Posterior vena cava (tissue), 2 donors: ENCODE measurements around the gene FERMT3. TPM values are rescaled to one million over a fixed set of nuclear protein-coding genes. Genes with fewer than 3 reads are reported as not detected.

Source experiments
- DNase-seq: peaks from one replicate; pipeline ENCODE4 v3.0.0-alpha.2; 2020; ENCODE audit warnings: low spot score
- intact Hi-C, 2 donors: fragments of 100-400 bp; cut with DNase I; formaldehyde crosslinking; loops; one replicate each; pipeline versions ENCODE4 v1.14.1 to v1.14.2; 2022 to 2023
- total RNA-seq, 2 donors: library from RNA; stranded (reverse); fragmentation: NEBNext Ultra II Directional; extraction: Animal tissue kit (Norgen Biotek cat#: 25700); gene quantifications; one replicate each; pipeline ENCODE4 v1.2.1, GENCODE V29; 2021
- donor health status: DM: yes; HTN: yes; CAD: no.
- donor health status: DM: yes; HTN: yes; CAD: no.

FERMT3 gene
- total RNA-seq, 2 donors from 2014 or later, result 30.3 to 44.0 TPM

GRCh38 chr11:64211181-64211872, 4.8 kb downstream of the FERMT3 start:
- intact Hi-C loops, result no loop called here
- DNase-seq, result no peak

- intact Hi-C loops, result no loop called here
Observed at GRCh38 chr11:64216879-64217278, 10.4 kb downstream of the FERMT3 start.

GRCh38 chr11:64218628-64219353, 12.3 kb downstream of the FERMT3 start:
- intact Hi-C loops, result loop anchor here in 1 of 2 donors (2.0 kb wide), 1 partner anchor 150 kb away; no protein-coding TSS in a partner anchor
- DNase-seq, result no peak

More at GRCh38 chr11:64216879-64217278, 10.4 kb downstream of the FERMT3 start:
- no peak for DNase-seq

- peak; percentile 77 for DNase-seq
- intact Hi-C loops, result loop anchor here in 1 of 2 donors (2.0 kb wide), 1 partner anchor 151 kb away; no protein-coding TSS in a partner anchor
Observed at GRCh38 chr11:64219354-64219684, 12.8 kb downstream of the FERMT3 start.

- intact Hi-C loops, result loop anchor here in 1 of 2 donors (2.0 kb wide), 1 partner anchor 151 kb away; no protein-coding TSS in a partner anchor
- peak; percentile 74 for DNase-seq
Observed at GRCh38 chr11:64219755-64220154, 13.2 kb downstream of the FERMT3 start.

- DNase-seq, result peak; percentile 68
- intact Hi-C loops, result no loop called here
Observed at GRCh38 chr11:64220271-64220670, 13.8 kb downstream of the FERMT3 start.

GRCh38 chr11:64220798-64221197, 14.3 kb downstream of the FERMT3 start:
- peak; percentile 79 for DNase-seq
- intact Hi-C loops, result no loop called here

GRCh38 chr11:64222651-64223000, 16.1 kb downstream of the FERMT3 start:
- intact Hi-C loops, result no loop called here
- DNase-seq, result no peak

- intact Hi-C loops, result loop anchor here in 1 of 2 donors (1.0 kb wide), 1 partner anchor 16 kb away; no protein-coding TSS in a partner anchor
- peak; percentile 72 for DNase-seq
Observed at GRCh38 chr11:64223001-64223651, 16.6 kb downstream of the FERMT3 start.

GRCh38 chr11:64224151-64224890, 17.8 kb downstream of the FERMT3 start:
- DNase-seq, result peak; percentile 73
- intact Hi-C loops, result no loop called here

- peak; percentile 83 for DNase-seq
- intact Hi-C loops, result no loop called here
Observed at GRCh38 chr11:64224891-64225607, 18.5 kb downstream of the FERMT3 start.

- peak; percentile 97 for DNase-seq
- intact Hi-C loops, result no loop called here
Observed at GRCh38 chr11:64225608-64226506, 19.3 kb downstream of the FERMT3 start, which contains the start of the genes NUDT22 and TRPT1. Gene NUDT22 (plus strand): TSS chr11:64226274. CDS start chr11:64226653, 379 bp downstream. Gene TRPT1 (minus strand): TSS chr11:64226186. CDS start chr11:64225860, 326 bp downstream.

- peak; percentile 89 for DNase-seq
- intact Hi-C loops, result no loop called here
Observed at GRCh38 chr11:64226507-64227051, 20.1 kb downstream of the FERMT3 start.

- DNase-seq, result peak; percentile 74
- intact Hi-C loops, result no loop called here
Observed at GRCh38 chr11:64227405-64227956, 21.0 kb downstream of the FERMT3 start.

- no peak for DNase-seq
- intact Hi-C loops, result no loop called here
Observed at GRCh38 chr11:64229090-64229743, 22.7 kb downstream of the FERMT3 start.

GRCh38 chr11:64229744-64230170, 23.2 kb downstream of the FERMT3 start:
- intact Hi-C loops, result no loop called here
- DNase-seq, result no peak
